HG03039 (cell line): Measurements from ENCODE around the gene LIN37.

ENCODE experiments used
- ATAC-seq: cut with Tn5 transposase; IDR thresholded peaks from one replicate; pipeline ENCODE4 v1.9.1; 2021; ENCODE audit warnings: mild to moderate bottlenecking, moderate library complexity; ENCODE audit not compliant: unreplicated experiment

Gene LIN37

GRCh38 chr19:35751839-35752745 is 3.7 kb downstream of the LIN37 start:
- ATAC-seq, result no peak

- no peak for ATAC-seq
Measured at GRCh38 chr19:35752746-35753350, 4.5 kb downstream of the LIN37 start.

- no peak for ATAC-seq
Measured at GRCh38 chr19:35753634-35754369, 5.4 kb downstream of the LIN37 start.

GRCh38 chr19:35754370-35755130 is 6.2 kb downstream of the LIN37 start:
- no peak for ATAC-seq

DNA sequence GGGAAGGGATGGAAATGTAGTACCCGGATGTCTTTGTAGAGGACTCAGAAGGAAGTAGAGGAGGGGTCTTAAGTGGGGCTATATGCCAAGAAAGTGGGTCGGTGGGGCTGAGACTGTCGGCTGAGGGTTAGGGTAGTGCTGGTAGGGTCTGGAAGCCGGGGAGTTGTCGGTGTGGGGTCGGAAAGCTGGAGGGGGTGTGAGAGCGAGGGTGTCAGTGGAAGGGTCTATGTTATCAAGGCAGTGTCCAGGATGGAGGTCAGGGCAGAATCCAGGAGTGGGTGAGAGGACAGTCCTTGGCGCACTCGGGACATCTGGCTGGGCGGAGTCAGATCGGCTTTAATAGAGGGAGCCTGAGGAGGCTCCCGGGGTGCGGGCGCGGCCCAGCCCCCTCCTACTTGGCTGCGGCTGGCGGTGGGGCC is 6.8 kb downstream of the LIN37 start:
- no peak for ATAC-seq

DNA sequence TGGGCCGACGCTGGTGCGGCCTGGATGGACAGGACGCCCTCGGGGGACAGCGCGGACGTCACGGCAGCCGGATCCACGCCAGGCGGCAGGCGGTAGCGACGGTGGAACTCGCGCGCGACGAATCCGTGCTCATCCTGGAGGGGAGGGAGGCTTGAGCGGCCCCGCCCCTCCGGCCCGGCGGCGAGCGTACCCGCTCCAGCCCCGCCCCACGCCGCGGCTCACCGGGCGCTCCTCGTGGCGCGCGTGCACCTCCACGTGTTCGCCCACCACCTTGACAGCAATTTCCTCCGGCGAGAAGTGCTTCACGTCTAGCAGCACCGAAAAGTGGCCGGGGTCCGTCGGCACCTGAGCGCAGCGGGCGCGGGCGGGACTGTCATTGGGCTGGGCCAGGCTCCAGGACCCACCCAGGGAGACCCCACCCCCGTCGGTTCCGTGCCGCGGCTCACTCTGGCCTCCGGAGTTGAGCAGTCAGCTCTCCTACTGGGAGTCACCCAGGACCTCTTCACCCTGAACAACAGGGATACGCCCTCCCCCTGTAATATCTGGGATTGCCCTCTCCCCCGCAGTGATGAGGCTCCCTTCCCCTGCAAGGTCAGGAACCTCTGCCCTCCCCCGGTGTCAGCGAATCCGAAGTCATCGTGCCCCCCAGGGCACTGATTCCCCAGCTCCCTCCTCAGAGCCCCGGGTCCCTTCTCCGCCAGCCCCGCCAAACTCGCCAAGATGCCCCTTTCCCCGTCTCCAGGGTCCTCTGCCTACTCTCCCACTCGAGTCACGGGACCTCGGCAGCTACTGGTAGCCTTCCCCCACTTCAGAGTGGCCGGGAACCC is 7.4 kb downstream of the LIN37 start:
- no peak for ATAC-seq

DNA sequence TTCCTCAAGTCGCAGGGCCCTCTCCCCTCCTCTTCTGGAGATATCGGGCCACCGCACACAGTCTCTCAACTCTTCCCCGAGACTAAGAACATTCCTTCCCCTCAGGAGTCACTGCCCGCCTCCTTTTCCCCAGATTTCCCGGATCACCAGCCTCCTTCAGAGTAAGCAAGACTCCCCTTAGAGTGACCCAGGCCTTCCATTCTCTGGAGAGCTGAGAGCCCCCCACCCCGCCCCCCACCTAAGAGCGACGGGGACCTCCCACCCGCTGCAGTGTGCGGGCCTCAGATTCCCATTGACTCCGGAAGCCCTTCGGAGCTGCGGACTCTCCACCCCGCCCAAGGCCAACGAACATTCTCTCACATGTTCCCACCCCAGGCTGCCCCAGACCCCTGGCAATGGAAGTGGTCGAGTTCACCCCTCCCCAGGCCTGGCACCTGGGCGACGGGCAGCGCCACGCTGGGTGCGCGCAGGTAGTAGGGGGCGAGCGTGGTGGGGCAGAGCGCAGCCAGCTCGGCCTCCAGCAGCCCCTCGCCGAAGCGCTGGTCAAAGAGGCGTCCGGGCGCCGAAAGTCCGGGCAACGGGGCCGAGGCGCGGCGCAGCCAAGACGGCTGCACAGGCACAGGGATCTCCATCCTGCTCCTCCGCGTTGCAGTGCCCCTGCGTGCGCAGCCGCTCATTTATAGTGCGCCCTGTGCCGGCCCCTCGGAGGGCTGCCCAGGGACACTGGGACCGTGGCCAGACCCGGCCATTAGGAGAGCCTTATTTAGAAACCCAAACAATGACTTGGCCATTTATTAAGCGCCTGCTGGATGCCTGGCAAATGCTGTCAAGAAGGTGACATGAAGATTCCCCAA is 8.2 kb downstream of the LIN37 start, which contains the start of gene HSPB6:
HSPB6 (minus strand) TSS at position 653 of the 854 bp plus-strand sequence; CDS start at position 632, 21 bp downstream.
- no peak for ATAC-seq

- ATAC-seq, result no peak
Measured at GRCh38 chr19:35757231-35757748, 8.9 kb downstream of the LIN37 start.

DNA sequence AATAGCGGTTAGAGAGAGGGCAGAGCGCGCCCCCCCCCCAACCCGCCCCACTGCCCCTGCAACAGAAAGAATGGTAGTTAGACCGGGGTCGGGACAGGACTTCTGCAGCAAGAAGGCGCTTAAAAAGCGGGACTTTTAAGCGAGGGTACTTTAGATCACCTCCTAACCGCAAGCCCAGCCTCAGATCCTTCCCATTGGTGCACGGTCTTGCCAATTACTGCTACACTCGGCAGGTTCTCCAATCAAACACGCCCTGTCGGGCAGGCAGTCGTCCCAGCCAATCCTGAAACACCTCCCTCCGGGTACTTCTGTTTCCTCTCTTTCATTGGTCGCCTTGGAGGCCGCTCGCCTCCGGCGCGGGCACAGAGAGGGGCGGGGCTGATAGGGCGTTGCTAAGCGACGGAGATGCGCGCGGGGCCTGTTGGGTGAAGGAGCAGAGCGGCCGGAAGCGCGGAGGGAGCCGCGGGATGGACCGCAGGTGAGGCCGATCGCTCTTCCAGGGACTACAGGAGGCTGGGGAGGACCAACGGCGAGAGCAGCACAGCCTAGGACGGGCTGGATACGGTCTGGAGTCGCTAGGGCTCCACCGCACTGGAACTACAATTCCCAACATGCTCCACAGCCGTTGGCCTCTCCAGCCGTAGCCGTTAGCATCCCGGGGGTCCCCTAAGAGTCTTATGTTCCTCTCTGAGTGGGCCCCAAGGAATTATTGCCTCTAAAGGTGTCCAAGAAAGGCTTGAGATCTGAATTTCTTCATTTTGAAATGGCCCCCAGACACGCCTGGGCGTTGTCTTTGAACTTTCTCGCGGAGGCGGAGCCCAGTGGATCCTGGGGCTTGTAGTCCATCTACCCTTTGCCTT is 9.6 kb downstream of the LIN37 start, which contains the start of gene PROSER3:
PROSER3 (plus strand) TSS at position 428 of the 860 bp plus-strand sequence; CDS start at position 468, 40 bp downstream.
- peak; percentile 89 for ATAC-seq

- no peak for ATAC-seq
Measured at GRCh38 chr19:35759697-35760096, 11.3 kb downstream of the LIN37 start.

DNA sequence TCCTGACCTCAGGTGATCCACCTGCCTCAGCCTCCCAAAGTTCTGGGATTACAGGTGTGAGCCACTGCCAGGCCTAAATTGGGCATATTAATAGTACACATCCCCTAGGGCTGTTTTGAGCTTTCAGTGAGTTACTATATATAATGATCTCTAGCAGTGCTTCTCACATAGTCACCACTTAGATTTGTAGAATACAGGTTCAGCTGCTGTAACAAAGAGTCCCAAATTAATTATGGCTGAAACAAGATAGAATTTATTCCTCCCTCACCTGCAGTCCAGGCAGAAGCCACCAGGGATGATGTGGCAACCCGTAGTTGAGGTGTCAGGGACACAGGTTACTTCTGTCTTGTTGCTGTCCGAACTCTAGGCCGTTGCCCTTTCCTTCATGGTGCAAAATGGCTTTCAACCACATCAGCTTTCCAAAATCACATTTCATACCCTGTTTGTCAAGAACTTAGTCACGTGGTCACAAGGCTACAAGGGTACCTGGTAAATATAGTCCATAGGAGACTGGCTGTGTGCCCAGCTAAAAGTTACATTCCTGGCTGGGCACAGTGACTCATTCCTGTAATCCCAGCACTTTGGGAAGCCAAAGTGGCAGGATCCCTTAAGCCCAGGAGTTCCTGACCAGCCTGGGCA is 12.5 kb downstream of the LIN37 start:
- ATAC-seq, result no peak

GRCh38 chr19:35764432-35765315 is 16.3 kb downstream of the LIN37 start:
- no peak for ATAC-seq

- no peak for ATAC-seq
Measured at GRCh38 chr19:35766571-35767104, 18.3 kb downstream of the LIN37 start.

DNA sequence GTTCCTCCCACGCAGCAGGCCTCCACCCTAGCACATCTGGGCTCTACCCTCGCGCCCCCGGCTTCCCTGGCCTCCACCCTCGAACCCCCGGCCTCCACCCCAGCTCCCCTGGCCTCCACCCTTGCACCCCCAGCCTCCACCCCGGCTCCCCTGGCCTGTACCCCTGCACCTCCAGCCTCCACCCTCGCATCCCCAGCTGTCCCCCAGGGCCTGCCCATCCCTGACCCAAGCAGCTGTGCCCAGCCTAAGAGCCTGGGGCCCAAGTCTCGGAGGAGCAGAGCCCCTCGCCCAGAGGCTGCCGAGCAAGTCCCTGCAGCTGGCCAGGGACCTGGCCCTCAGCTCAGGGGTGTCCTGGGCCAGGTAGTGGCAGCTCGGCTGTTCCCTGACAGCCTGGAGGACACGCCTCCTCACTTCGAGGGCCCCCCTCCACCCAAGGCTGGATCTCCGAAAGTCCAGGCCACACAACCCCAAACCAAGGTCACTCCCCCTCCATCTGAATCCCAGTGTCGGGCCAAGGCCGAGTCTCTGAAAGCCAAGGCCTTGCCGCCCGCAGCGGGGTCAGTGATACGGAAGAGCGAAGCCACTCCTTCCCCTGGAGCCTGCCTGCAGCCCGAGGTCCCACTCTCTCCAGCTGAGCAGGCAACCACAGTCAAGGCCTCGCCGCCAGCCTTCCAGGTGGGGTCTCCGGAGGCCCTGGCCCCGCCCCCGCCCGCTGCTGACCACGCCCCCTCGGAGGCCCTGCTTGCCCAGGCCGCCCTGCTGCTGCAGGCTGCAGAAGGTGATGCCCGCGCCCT is 19.1 kb downstream of the LIN37 start:
- no peak for ATAC-seq

DNA sequence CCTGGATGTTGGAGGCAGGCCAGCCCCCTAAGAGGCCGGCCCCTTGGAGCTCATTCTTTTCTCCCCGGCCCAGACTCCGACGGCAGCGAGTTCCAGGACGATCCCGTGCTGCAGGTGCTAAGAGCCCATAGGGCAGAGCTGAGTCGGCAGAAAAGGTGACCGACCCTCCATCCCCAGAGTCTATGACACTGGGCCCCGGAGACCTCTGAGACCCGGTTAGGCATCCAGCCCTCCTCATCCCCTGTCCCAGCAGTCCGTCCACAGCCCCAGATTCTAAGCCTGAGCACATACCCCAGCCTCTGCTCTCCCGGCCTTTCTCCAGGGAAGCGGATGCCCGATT is 19.7 kb downstream of the LIN37 start:
- ATAC-seq, result no peak
